ENCODE measurements around the gene COL9A1.

DNA sequence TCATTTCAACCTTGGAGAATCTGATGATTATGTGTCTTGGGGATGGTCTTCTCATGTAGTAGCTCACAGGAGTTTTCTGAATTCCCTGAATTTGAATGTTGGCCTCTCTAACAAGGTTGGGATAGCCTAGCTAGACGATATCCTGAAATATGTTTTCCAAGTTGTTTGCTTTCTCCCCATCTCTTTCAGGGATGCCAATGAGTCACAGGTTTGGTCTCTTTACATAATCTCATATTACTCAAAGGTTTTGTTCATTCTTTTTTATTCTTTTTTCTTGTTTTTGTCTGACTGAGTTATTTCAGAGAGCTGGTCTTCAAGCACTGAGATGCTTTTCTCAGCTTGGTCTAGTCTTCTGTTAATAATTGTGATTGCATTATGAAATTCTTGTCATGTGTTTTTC lies 42.7 kb upstream of the COL9A1 start:
- TF ChIP-seq POLR2A (IDR thresholded peaks at IDR 0.05; ENCODE audit: low read depth, low read length) (no peak), POLR2AphosphoS5 (IDR thresholded peaks at IDR 0.05; ENCODE audit: low read depth, low read length) (no peak)
